ENCODE data around the gene VWF. TPM values are rescaled to one million over a fixed set of nuclear protein-coding genes. Genes with fewer than 3 reads are reported as not detected.

VWF gene
- total and polyA plus RNA-seq, 2 donors (not counting 3 experiments of a cell fraction or from before 2014, with no cell fraction given): 1,041 to 2,328 TPM

DNA sequence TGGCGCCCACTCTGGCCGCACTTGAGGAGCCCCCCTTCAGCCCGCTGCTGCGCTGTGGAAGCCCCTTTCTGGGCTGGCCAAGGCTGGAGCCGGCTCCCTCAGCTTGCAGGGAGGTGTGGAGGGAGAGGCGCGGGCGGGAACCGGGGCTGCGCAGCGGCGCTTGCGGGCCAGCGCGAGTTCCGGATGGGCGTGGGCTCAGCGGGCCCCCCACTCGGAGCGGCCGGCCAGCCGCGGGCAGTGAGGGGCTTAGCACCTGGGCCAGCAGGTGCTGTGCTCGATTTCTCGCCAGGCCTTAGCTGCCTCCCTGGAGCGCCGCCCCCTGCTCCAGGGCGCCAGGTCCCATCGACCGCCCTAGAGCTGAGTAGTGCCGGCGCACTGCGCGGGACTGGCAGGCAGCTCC, 8.0 kb upstream of the VWF start:
- FAIRE-seq: no peak
- dilution Hi-C loops (cut with MboI; ENCODE audit: extremely low pct_ligation_motif_present, low sequenced_read_pairs): no loop called here

More for the DNA sequence above, 8.0 kb upstream of the VWF start:
- DNase-seq (ENCODE audit: low read depth, low spot score): no peak
- no peaks in the 10 kb centered on the region for H3K79me2 ChIP-seq (ENCODE audit: control insufficient read depth, insufficient read depth, low read length)
- ChIA-PET POLR2A (interaction anchor here (0.7 to 1.5 kb wide), 2 partner anchors 8 to 10 kb away, joined by 3 to 6 read pairs; partner anchors contain the start of gene VWF), CTCF (interaction anchor here (1.0 to 1.9 kb wide), 3 partner anchors 9 to 65 kb away, joined by 3 to 5 read pairs (median 4); no protein-coding TSS in a partner anchor)
- H3K9me3 ChIP-seq (replicated peaks; ENCODE audit: control insufficient read depth, insufficient read depth, low read length): no peaks in the 10 kb centered on the region
- H3K4me2 ChIP-seq (ENCODE audit: insufficient read depth, low read length): no peak overlapping the region
- no peak overlapping the region for H3K9ac ChIP-seq (replicated peaks; ENCODE audit: extremely low read depth, insufficient read depth, low read length)
- no peak overlapping the region for H3K4me3 ChIP-seq (replicated peaks in 1 of 3; ENCODE audit: insufficient read depth in 1 of 3, low read depth in 1 of 3, low read length in 3 of 3)
- H3K4me1 ChIP-seq (ENCODE audit: control insufficient read depth, extremely low read depth, insufficient read depth, low read length): peaks cover 11% of the 10 kb centered on the region
- no peak overlapping the region for H3K27ac ChIP-seq (ENCODE audit: insufficient read depth, low read depth, low read length)
- TF ChIP-seq FOS (IDR thresholded peaks at IDR 0.05; ENCODE audit: borderline replicate concordance, insufficient read depth, low read length) (no peak), EZH2 (IDR thresholded peaks at IDR 0.05; ENCODE audit: borderline replicate concordance, low read depth, low read length, severe bottlenecking) (no peak), GATA2 (IDR thresholded peaks at IDR 0.05; ENCODE audit: insufficient read depth, insufficient read length, low read depth, low read length) (no peak), POLR2AphosphoS5 (IDR thresholded peaks at IDR 0.05; ENCODE audit: insufficient read depth, low read depth, low read length) (no peak), POLR2A (IDR thresholded peaks at IDR 0.05; ENCODE audit: low read depth, low read length) (no peak), MYC (IDR thresholded peaks at IDR 0.05; ENCODE audit: low read depth, low read length) (no peak), JUN (IDR thresholded peaks at IDR 0.05; ENCODE audit: borderline replicate concordance, insufficient read depth, insufficient read length, low read depth) (no peak), CTCF (IDR thresholded peaks at IDR 0.05; ENCODE audit: extremely low read depth in 1 of 2, insufficient read depth in 1 of 2, low read depth in 1 of 2, low read length in 2 of 2) (no peak)
- TF ChIP-seq, protein P1, sequence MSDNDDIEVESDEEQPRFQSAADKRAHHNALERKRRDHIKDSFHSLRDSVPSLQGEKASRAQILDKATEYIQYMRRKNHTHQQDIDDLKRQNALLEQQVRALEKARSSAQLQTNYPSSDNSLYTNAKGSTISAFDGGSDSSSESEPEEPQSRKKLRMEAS (IDR thresholded peaks at IDR 0.05; ENCODE audit: insufficient read depth, insufficient read length): no peak
- H4K20me1 ChIP-seq (replicated peaks; ENCODE audit: control insufficient read depth, extremely low read depth, insufficient read depth, low read length): no peaks in the 10 kb centered on the region
- no peaks in the 10 kb centered on the region for H3K9me1 ChIP-seq (replicated peaks; ENCODE audit: control insufficient read depth, extremely low read depth, insufficient read depth, low read length)
- no peaks in the 10 kb centered on the region for H3K27me3 ChIP-seq (ENCODE audit: control insufficient read depth in 2 of 2, insufficient read depth in 2 of 2, low read length in 2 of 2)
- intact Hi-C loops (cut with micrococcal nuclease): no loop called here
- no peak overlapping the region for H2AFZ ChIP-seq (ENCODE audit: low read depth, low read length)
- BruUV-seq (replicated peaks): no TSS peak
- H3K36me3 ChIP-seq (ENCODE audit: control insufficient read depth in 2 of 2, extremely low read depth in 1 of 2, insufficient read depth in 2 of 2, low read length in 2 of 2): no peaks in the 10 kb centered on the region

Data from endothelial cell of umbilical vein (primary cell).